ENCODE data around the gene PRAME. TPM values are rescaled to one million over a fixed set of nuclear protein-coding genes. Genes with fewer than 3 reads are reported as not detected.

PRAME gene
- total RNA-seq, 2 donors from 2014 or later: not detected

DNA sequence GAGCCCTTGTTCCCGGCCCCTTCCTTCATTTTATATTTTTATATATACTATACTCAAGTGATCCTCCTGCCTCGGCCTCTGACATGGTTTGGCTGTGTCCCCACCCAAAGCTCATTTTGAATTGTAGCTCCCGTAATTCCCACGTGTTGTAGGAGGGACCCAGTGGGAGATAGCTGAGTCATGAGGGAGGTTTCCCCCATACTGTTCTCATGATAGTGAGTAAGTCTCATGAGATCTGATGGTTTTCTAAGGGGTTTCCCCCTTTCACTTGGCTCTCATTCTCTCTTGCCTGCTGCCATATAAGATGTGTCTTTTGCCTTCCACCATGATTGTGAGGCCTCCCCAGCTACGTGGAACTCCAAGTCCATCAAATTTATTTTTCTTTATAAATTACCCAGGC is 31.8 kb downstream of the PRAME start:
- Histone ChIP-seq H3K4me3 (no peak overlapping the region), H3K9me3 (no peaks in the 10 kb centered on the region), H3K27me3 (replicated peaks; ENCODE audit: insufficient read depth) (no peaks in the 10 kb centered on the region), H3K4me1 (ENCODE audit: control insufficient read depth in 1 of 2, low read depth in 2 of 2) (no peaks in the 10 kb centered on the region), H3K27ac (no peak overlapping the region), H3K36me3 (no peaks in the 10 kb centered on the region)
- DNase-seq (ENCODE audit: low spot score) (no peak), ATAC-seq (ENCODE audit: insufficient number of reproducible peaks, low FRiP score, low read depth) (no peak)
- TF ChIP-seq, protein P1, sequence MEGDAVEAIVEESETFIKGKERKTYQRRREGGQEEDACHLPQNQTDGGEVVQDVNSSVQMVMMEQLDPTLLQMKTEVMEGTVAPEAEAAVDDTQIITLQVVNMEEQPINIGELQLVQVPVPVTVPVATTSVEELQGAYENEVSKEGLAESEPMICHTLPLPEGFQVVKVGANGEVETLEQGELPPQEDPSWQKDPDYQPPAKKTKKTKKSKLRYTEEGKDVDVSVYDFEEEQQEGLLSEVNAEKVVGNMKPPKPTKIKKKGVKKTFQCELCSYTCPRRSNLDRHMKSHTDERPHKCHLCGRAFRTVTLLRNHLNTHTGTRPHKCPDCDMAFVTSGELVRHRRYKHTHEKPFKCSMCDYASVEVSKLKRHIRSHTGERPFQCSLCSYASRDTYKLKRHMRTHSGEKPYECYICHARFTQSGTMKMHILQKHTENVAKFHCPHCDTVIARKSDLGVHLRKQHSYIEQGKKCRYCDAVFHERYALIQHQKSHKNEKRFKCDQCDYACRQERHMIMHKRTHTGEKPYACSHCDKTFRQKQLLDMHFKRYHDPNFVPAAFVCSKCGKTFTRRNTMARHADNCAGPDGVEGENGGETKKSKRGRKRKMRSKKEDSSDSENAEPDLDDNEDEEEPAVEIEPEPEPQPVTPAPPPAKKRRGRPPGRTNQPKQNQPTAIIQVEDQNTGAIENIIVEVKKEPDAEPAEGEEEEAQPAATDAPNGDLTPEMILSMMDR (IDR thresholded peaks at IDR 0.05): no peak

DNA sequence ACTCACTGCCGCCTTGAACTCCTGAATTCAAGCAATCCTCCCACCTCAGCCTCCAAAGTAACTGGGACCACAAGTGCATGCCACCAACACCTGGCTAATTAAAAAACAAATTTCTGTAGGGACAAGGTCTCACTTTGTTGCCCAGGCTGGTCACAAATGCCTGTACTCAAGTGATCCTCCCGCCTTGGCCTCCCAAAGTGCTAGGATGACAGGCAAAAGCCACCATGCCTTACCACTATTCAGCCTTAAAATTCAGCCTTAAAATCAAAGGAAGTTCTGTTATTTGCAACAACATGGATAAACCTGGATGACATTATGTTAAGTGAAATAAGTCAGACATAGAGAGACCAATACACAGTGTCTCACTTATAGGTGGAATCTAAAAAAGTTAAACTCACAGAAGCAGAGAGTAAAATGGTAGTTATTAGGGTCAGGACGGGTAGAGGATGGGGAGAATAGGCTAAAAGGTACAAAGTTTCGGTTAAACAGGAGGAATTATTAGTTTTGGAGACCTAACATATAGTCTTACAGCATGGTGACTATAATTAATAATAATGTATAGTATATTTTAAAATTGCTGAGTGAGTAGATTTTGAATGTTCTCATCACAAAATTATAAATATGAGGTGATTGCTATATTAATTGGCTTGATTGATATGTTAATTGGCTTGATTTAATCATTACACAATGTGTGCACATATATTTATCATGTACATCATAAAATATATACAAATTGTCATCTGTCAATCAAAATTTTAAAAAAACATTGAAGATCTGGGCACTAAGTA is 32.7 kb downstream of the PRAME start:
- ATAC-seq (ENCODE audit: insufficient number of reproducible peaks, low FRiP score, low read depth) (no peak), DNase-seq (ENCODE audit: low spot score) (no peak)
- H3K9me3 ChIP-seq: no peaks in the 10 kb centered on the region
- H3K27me3 ChIP-seq (replicated peaks; ENCODE audit: insufficient read depth): no peaks in the 10 kb centered on the region
- no peaks in the 10 kb centered on the region for H3K4me1 ChIP-seq (ENCODE audit: control insufficient read depth in 1 of 2, low read depth in 2 of 2)
- H3K36me3 ChIP-seq: no peaks in the 10 kb centered on the region
- TF ChIP-seq, protein P1 (IDR thresholded peaks at IDR 0.05): no peak
- H3K27ac ChIP-seq: no peak overlapping the region
- no peak overlapping the region for H3K4me3 ChIP-seq

DNA sequence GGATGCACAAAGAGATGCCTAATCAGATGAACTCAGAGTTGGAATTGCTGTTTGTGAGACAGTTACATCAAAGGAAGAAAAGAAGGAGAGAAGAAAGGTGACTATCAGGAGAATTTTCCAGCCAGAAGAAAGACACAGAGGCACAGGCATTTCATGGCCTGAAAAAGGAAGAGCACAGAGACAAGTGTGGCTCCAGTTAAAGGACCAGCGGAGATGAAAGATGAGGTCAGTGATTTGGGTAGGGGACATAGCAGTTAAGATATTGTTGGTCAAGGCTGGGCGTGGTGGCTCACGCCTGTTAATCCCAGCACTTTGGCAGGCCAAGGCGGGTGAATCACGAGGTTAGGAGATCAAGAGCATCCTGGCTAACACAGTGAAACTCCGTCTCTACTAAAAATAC is 35.6 kb downstream of the PRAME start:
- TF ChIP-seq, protein P1 (IDR thresholded peaks at IDR 0.05): no peak

DNA sequence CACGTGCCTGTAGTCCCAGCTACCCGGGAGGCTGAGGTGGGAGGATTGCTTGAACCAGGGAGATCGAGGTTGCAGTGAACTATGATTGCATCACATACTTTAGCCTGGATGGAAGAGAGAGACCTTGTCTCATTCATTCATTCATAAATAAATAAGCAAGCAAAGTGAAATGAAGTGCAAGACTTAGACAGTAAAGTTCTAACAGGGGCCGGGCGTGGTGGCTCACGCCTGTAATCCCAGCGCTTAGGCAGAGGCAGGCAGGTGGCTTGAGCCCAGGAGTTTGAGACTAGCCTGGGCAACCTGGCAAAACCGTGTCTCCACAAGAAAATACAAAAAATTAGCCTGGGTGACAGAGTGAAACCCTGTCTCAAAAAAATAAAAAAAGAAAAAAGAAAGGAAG is 37.4 kb downstream of the PRAME start:
- TF ChIP-seq, protein P1 (IDR thresholded peaks at IDR 0.05): no peak
- no peaks in the 10 kb centered on the region for H3K27me3 ChIP-seq (replicated peaks; ENCODE audit: insufficient read depth)
- ATAC-seq (ENCODE audit: insufficient number of reproducible peaks, low FRiP score, low read depth): no peak

More for the DNA sequence above, 35.6 kb downstream of the PRAME start:
- no peak overlapping the region for H3K27ac ChIP-seq
- no peaks in the 10 kb centered on the region for H3K27me3 ChIP-seq (replicated peaks; ENCODE audit: insufficient read depth)
- no peaks in the 10 kb centered on the region for H3K36me3 ChIP-seq
- no peak overlapping the region for H3K4me3 ChIP-seq
- ATAC-seq (ENCODE audit: insufficient number of reproducible peaks, low FRiP score, low read depth) (no peak), DNase-seq (ENCODE audit: low spot score) (no peak)
- no peaks in the 10 kb centered on the region for H3K9me3 ChIP-seq
- no peaks in the 10 kb centered on the region for H3K4me1 ChIP-seq (ENCODE audit: control insufficient read depth in 1 of 2, low read depth in 2 of 2)

DNA sequence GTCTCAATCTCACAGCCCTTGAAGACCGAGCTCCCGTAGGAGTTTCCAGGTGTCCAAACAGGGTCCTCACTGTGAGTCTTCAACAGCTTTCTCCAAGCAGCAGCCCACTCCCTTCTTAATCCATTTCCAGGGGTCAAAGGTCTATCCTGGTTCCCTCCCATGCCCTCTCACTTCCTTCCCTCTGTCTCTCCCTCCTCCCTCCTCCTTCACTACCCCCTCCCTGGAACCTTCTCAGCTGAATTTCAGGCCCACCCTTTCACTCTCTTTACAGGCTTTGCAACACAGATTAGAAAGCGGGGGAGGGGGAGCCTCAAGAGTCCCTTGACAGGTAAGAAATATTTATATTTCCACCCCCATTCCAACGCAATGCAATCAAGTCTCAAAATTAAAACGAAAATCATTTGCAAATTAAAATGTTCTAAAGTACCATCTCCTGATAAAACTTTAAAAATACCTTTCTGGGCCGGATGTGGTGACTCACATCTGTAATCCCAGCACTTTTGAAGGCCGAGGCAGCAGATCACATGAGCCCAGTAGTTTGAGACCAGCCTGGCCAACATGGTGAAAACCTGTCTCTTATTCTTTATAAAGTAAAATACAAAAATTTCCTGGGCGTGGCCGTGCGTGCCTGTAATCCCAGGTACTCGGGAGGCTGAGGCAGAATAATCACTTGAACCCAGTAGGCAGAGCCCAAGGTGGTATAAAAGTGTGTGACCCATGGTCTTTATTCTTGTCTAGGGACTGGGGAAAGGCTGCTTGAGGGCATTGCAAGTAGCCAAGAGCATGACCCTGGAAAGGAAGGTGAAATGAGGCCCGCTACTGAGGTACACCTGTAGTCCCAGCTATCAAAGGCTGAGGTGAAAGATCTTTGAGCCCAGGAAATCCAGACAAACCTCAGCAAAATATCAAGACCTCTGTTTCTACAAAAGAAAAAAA is 38.1 kb downstream of the PRAME start:
- H3K27ac ChIP-seq: no peak overlapping the region
- H3K27me3 ChIP-seq (replicated peaks; ENCODE audit: insufficient read depth): no peaks in the 10 kb centered on the region
- H3K9me3 ChIP-seq: no peaks in the 10 kb centered on the region
- DNase-seq (ENCODE audit: low spot score): no peak
- no peak overlapping the region for H3K4me3 ChIP-seq
- H3K4me1 ChIP-seq (ENCODE audit: control insufficient read depth in 1 of 2, low read depth in 2 of 2): no peaks in the 10 kb centered on the region
- no peak for ATAC-seq (ENCODE audit: insufficient number of reproducible peaks, low FRiP score, low read depth)
- TF ChIP-seq, protein P1 (IDR thresholded peaks at IDR 0.05): no peak
- H3K36me3 ChIP-seq: no peaks in the 10 kb centered on the region

More for the DNA sequence above, 37.4 kb downstream of the PRAME start:
- H3K4me3 ChIP-seq: no peak overlapping the region
- no peak overlapping the region for H3K27ac ChIP-seq
- no peaks in the 10 kb centered on the region for H3K9me3 ChIP-seq
- H3K4me1 ChIP-seq (ENCODE audit: control insufficient read depth in 1 of 2, low read depth in 2 of 2): no peaks in the 10 kb centered on the region
- DNase-seq (ENCODE audit: low spot score): no peak
- no peaks in the 10 kb centered on the region for H3K36me3 ChIP-seq

Measured in thoracic aorta (tissue), 2 donors.